IMR-90 (cell line): ENCODE data around the gene RNU6-9.

ENCODE experiments used
- CHD1 ChIP-seq: IDR thresholded peaks from 2 replicates; pipeline ENCODE4 v1.6.1; 2012; ENCODE audit warnings: low read depth, low read length, improper control_type of control experiment
- NFE2L2 ChIP-seq: fragments of 150-350 bp; IDR thresholded peaks from 2 replicates; pipeline ENCODE4 v1.6.1; 2016; ENCODE audit warnings: low read depth, mild to moderate bottlenecking, low read length
- POLR2A ChIP-seq: IDR thresholded peaks from 2 replicates; pipeline ENCODE4 v1.6.1; 2012; ENCODE audit warnings: mild to moderate bottlenecking, low read depth, low read length
- RAD21 ChIP-seq: IDR thresholded peaks from 2 replicates; pipeline ENCODE4 v1.6.1; 2012; ENCODE audit warnings: low read length, improper control_type of control experiment
- RCOR1 ChIP-seq: IDR thresholded peaks from 2 replicates; pipeline ENCODE4 v1.6.1; 2012; ENCODE audit warnings: mild to moderate bottlenecking, low read length, improper control_type of control experiment; ENCODE audit not compliant: insufficient replicate concordance
- RFX5 ChIP-seq: IDR thresholded peaks from 2 replicates; pipeline ENCODE4 v1.8.0; 2012; ENCODE audit warnings: low read depth, mild to moderate bottlenecking, low read length, moderate library complexity
- TF ChIP-seq, protein P1 (sequence below): conservative IDR thresholded peaks from 2 replicates; pipeline ENCODE4 v1.5.1; 2012; ENCODE audit warnings: mild to moderate bottlenecking, low read depth, low read length, improper control_type of control experiment
- TF ChIP-seq, protein P2 (sequence below): fragments of 150-350 bp; IDR thresholded peaks from 2 replicates; pipeline ENCODE4 v1.6.1; 2017; ENCODE audit warnings: mild to moderate bottlenecking, antibody characterized with exemption, low read length, low read depth

DNA sequence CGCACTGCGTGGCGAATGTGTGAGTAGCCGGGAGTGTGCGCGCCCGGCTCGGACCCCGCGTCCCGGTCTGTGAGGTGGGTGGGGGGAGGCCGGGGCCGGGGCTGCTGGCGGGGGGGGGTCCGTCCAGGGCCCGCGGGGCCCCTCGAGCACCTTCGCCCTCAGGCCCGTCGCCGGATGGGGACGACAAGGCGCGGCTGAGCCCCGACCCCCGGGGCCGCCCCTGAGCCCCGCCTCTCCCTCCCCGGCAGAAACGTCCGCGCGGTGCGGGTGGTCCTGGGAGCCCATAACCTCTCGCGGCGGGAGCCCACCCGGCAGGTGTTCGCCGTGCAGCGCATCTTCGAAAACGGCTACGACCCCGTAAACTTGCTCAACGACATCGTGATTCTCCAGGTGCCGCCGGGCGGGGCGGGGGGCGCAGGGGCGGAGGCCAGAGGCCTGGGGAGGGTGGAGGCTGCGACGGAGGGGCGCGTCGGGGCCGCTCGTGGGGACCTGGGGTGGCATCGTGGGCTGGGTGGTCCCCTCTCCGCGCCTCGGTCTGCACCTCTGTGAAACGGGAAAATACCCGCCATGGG, 40.2 kb upstream of the RNU6-9 start:
- TF ChIP-seq, protein P1, sequence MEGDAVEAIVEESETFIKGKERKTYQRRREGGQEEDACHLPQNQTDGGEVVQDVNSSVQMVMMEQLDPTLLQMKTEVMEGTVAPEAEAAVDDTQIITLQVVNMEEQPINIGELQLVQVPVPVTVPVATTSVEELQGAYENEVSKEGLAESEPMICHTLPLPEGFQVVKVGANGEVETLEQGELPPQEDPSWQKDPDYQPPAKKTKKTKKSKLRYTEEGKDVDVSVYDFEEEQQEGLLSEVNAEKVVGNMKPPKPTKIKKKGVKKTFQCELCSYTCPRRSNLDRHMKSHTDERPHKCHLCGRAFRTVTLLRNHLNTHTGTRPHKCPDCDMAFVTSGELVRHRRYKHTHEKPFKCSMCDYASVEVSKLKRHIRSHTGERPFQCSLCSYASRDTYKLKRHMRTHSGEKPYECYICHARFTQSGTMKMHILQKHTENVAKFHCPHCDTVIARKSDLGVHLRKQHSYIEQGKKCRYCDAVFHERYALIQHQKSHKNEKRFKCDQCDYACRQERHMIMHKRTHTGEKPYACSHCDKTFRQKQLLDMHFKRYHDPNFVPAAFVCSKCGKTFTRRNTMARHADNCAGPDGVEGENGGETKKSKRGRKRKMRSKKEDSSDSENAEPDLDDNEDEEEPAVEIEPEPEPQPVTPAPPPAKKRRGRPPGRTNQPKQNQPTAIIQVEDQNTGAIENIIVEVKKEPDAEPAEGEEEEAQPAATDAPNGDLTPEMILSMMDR = no peak
- no peak for TF ChIP-seq RAD21
- no peak for TF ChIP-seq CHD1
- TF ChIP-seq POLR2A = no peak
- TF ChIP-seq, protein P2, sequence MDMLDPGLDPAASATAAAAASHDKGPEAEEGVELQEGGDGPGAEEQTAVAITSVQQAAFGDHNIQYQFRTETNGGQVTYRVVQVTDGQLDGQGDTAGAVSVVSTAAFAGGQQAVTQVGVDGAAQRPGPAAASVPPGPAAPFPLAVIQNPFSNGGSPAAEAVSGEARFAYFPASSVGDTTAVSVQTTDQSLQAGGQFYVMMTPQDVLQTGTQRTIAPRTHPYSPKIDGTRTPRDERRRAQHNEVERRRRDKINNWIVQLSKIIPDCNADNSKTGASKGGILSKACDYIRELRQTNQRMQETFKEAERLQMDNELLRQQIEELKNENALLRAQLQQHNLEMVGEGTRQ = no peak
- TF ChIP-seq RFX5 = no peak
- TF ChIP-seq NFE2L2 = no peak
- no peak for TF ChIP-seq RCOR1
